PC-3 (cell line): ENCODE data around the gene MGAM2.

ENCODE experiments used
- EZH2 ChIP-seq: fragments of 300-600 bp; sonication (generic); IDR thresholded peaks from one replicate; pipeline ENCODE4 v1.6.1; 2017; ENCODE audit warnings: antibody characterized with exemption, mild to moderate bottlenecking, low read length; ENCODE audit not compliant: unreplicated experiment
- EZH2phosphoT487 ChIP-seq: fragments of 300-600 bp; sonication (generic); IDR thresholded peaks from 2 replicates; pipeline ENCODE4 v1.6.1; 2018; ENCODE audit warnings: mild to moderate bottlenecking, antibody characterized with exemption, low read length, borderline replicate concordance
- TF ChIP-seq, protein P1 (sequence below): fragments of 300-600 bp; sonication (generic); conservative IDR thresholded peaks from 2 replicates; pipeline ENCODE4 v1.5.1; 2017; ENCODE audit warnings: antibody characterized with exemption, low read depth, mild to moderate bottlenecking, low read length

DNA sequence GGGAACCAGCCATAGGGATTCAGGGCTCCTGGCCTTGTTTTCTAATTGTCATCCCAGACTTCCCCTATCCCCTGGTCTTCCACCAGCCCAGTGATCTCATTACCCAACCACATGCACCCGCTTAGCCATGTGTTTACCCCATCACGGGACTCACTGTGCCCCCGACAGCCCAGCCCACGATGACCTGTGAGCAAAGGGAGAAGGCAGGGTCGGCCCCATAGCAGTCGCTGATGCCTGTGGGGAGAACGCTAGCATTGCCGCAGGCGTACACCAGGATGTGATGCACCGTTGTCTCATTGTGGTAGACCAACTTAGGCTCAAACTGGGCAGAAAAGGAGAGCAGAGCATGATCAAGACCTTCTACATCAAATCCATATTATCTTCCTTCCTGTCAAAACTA lies 132.3 kb downstream of the MGAM2 start:
- TF ChIP-seq, protein P1, sequence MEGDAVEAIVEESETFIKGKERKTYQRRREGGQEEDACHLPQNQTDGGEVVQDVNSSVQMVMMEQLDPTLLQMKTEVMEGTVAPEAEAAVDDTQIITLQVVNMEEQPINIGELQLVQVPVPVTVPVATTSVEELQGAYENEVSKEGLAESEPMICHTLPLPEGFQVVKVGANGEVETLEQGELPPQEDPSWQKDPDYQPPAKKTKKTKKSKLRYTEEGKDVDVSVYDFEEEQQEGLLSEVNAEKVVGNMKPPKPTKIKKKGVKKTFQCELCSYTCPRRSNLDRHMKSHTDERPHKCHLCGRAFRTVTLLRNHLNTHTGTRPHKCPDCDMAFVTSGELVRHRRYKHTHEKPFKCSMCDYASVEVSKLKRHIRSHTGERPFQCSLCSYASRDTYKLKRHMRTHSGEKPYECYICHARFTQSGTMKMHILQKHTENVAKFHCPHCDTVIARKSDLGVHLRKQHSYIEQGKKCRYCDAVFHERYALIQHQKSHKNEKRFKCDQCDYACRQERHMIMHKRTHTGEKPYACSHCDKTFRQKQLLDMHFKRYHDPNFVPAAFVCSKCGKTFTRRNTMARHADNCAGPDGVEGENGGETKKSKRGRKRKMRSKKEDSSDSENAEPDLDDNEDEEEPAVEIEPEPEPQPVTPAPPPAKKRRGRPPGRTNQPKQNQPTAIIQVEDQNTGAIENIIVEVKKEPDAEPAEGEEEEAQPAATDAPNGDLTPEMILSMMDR, result no peak
- TF ChIP-seq EZH2phosphoT487 (no peak), EZH2 (no peak)
